Caki2 (cell line): ENCODE results near the gene MAGEB4. TPM values are rescaled to one million over a fixed set of nuclear protein-coding genes. Genes with fewer than 3 reads are reported as not detected.
A peak's percentile ranks its signal among the peaks of the same experiment; 100 is the strongest.

Experiments
- DNase-seq: peaks from one replicate; pipeline ENCODE4 v3.0.0-alpha.2; 2015; ENCODE audit warnings: low read depth
- in situ Hi-C: cut with HindIII; loops from 2 replicates; pipeline ENCODE4 v1.10.0; 2016; ENCODE audit warnings: low sequenced_read_pairs, low pct_unique_long_range_greater_than_20kb, mixed read lengths
- total RNA-seq: library from RNA; depleted of rRNA; stranded (reverse); fragments of >200 nt; shearing (Covaris generic); gene quantifications from 2 replicates; pipeline ENCODE4 v1.2.3, GENCODE V29; 2014; ENCODE audit warnings: low replicate concordance; rRNA removed

Gene MAGEB4
- total RNA-seq, 1 experiment from 2014 or later, result not detected

GRCh38 chrX:30278365-30278764 lies 36.6 kb downstream of the MAGEB4 start:
- DNase-seq, result no peak
- in situ Hi-C loops, result no loop called here

GRCh38 chrX:30280428-30280827 lies 38.6 kb downstream of the MAGEB4 start:
- in situ Hi-C loops, result no loop called here
- no peak for DNase-seq

GRCh38 chrX:30282527-30282926 lies 40.7 kb downstream of the MAGEB4 start:
- DNase-seq, result peak; percentile 61
- in situ Hi-C loops, result no loop called here

- in situ Hi-C loops, result no loop called here
- peak; percentile 91 for DNase-seq
Observed at GRCh38 chrX:30283456-30284200, 41.8 kb downstream of the MAGEB4 start.

Other genes with a start within 250 kb of the MAGEB4 start
- gene MAGEB2, start 26.4 kb upstream of the MAGEB4 start, total RNA-seq, result not detected in 2 replicates
- not detected in 2 replicates for gene MAGEB3, start 11.3 kb upstream of the MAGEB4 start, total RNA-seq
- gene MAGEB1, start 5.1 kb downstream of the MAGEB4 start, total RNA-seq, result not detected in 2 replicates
- 181 and 189 TPM in 2 replicates for gene NR0B1, start 67.4 kb downstream of the MAGEB4 start, total RNA-seq